Subcutaneous abdominal adipose tissue (tissue), 5 donors: ENCODE results near the gene LAMA5.

Experiments used
- H3K27ac ChIP-seq: one replicate; pipeline ENCODE4 v1.7.0; 2013; ENCODE audit warnings: low read depth, mild to moderate bottlenecking, inconsistent platforms, low read length, moderate library complexity
- H3K27me3 ChIP-seq, 5 donors: one replicate each; pipeline ENCODE4 v1.7.0; 2013; ENCODE audit warnings: low read length in 5 of 5, inconsistent platforms in 1 of 5; ENCODE audit not compliant: control insufficient read depth in 5 of 5, insufficient read depth in 4 of 5
- H3K36me3 ChIP-seq, 5 donors: one replicate each; pipeline ENCODE4 v1.7.0; 2013; ENCODE audit warnings: low read length in 5 of 5; ENCODE audit not compliant: control insufficient read depth in 5 of 5, insufficient read depth in 5 of 5
- H3K4me1 ChIP-seq, 5 donors: one replicate each; pipeline ENCODE4 v1.7.0; 2013; ENCODE audit warnings: low read length in 5 of 5, mild to moderate bottlenecking in 3 of 5, moderate library complexity in 1 of 5; ENCODE audit not compliant: control insufficient read depth in 5 of 5, insufficient read depth in 5 of 5
- H3K4me3 ChIP-seq, 5 donors: one replicate each; pipeline ENCODE4 v1.7.0; 2013; ENCODE audit warnings: low read length in 5 of 5, low read depth in 1 of 5
- H3K9ac ChIP-seq, 5 donors: one replicate each; pipeline ENCODE4 v1.7.0; 2013; ENCODE audit warnings: low read length in 5 of 5, mild to moderate bottlenecking in 4 of 5, moderate library complexity in 3 of 5
- H3K9me3 ChIP-seq, 5 donors: one replicate each; pipeline ENCODE4 v1.7.0; 2013; ENCODE audit warnings: low read length in 5 of 5; ENCODE audit not compliant: control insufficient read depth in 5 of 5
- donor health status: healthy.
- donor health status: healthy.
- donor health status: healthy.
- donor health status: healthy.
- donor health status: healthy.

LAMA5 gene

GRCh38 chr20:62389601-62390087, 22.5 kb upstream of the LAMA5 start:
- Histone ChIP-seq H3K27me3 (no peaks in the 10 kb centered on the region), H3K27ac (no peak overlapping the region), H3K4me1 (peaks cover 2 to 28% (median 25%) of the 10 kb centered on the region in 5 donors), H3K4me3 (no peak overlapping the region), H3K9ac (no peak overlapping the region), H3K9me3 (no peaks in the 10 kb centered on the region), H3K36me3 (peaks cover 0 to 62% (median 40%) of the 10 kb centered on the region in 5 donors)

DNA sequence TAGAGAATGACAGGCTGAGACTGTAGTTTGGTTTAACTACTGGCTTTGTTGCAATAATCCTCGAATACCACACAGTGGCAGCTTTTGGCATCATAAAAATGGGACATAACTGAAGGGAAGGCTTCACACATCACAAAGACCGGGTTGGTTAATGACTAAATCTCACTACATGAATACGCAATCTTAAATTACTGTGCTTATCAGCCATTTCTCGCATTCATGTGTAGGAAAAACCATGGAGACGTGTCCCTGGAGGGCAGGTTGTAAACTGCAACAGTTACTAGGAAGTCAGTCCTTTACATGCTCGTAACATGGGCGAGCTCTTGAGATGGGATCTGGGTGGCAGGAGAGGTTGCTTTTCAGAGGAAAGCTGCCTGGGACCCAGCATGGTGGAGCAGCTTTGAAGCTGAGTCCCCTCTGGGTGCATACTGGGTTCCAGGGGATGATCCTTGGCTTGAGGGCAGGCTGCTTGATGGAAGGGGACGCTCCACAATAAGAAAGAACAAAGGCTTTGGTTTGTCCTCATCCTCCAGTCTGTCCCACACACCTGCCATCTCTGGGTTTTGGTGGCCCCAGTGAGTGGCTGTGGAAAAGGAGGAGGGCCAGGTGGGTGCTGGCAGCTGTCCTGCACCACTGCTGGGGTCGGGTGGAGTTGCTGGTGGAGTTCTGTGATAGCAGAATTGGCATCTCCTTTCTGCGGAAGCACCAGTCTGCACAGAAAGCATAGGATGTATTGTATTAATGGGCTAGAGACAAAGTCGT, 21.9 kb upstream of the LAMA5 start:
- Histone ChIP-seq H3K27ac (no peak overlapping the region), H3K9ac (no peak overlapping the region)

GRCh38 chr20:62387933-62388635, 21.0 kb upstream of the LAMA5 start:
- Histone ChIP-seq H3K36me3 (peaks cover 0 to 47% (median 32%) of the 10 kb centered on the region in 5 donors), H3K27me3 (no peaks in the 10 kb centered on the region), H3K9ac (peak overlapping the region; percentile 38 to 99 (median 95)), H3K4me1 (peaks cover 2 to 28% (median 25%) of the 10 kb centered on the region in 5 donors), H3K9me3 (no peaks in the 10 kb centered on the region), H3K27ac (no peak overlapping the region), H3K4me3 (peak overlapping the region; percentile 90 to 98 (median 93))

More for the DNA sequence above, 21.9 kb upstream of the LAMA5 start:
- peaks cover 0 to 56% (median 40%) of the 10 kb centered on the region in 5 donors for H3K36me3 ChIP-seq
- H3K27me3 ChIP-seq = no peaks in the 10 kb centered on the region
- no peak overlapping the region for H3K4me3 ChIP-seq
- no peaks in the 10 kb centered on the region for H3K9me3 ChIP-seq
- H3K4me1 ChIP-seq = peaks cover 2 to 28% (median 25%) of the 10 kb centered on the region in 5 donors

DNA sequence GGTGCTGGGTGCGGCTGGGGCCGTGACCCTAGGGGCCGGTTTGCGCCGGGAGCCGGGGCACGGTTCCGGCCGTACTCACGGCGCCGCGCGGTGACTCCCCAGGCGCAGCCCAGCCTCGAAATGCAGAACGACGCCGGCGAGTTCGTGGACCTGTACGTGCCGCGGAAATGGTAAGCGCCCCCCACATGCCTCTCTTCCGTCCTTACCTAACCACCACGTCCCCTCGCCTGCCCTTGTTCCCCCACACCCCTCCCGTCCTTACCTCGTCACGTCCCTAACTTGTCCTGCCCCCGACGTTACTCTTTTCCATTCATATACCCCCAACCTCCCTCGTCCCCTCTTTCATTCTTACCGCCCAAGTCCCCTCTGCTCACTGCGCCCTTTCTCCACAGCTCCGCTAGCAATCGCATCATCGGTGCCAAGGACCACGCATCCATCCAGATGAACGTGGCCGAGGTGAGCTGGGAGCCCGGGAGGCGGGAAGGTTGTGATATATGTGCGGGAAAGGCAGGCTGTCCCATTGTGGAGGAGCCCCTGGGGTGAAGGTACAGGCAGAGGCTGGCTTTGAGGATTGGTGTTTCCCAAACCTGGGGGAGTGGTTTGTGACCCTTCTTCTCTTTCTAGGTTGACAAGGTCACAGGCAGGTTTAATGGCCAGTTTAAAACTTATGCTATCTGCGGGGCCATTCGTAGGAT, 20.3 kb upstream of the LAMA5 start:
- Histone ChIP-seq H3K9me3 (no peaks in the 10 kb centered on the region), H3K9ac (peak overlapping the region; percentile 38 to 99 (median 95)), H3K27me3 (no peaks in the 10 kb centered on the region), H3K4me3 (peak overlapping the region; percentile 90 to 98 (median 93)), H3K4me1 (peaks cover 2 to 32% (median 26%) of the 10 kb centered on the region in 5 donors), H3K27ac (peak overlapping the region; percentile 79), H3K36me3 (peaks cover 0 to 40% (median 27%) of the 10 kb centered on the region in 5 donors)

GRCh38 chr20:62386383-62387218, 19.5 kb upstream of the LAMA5 start, which contains the start of gene RPS21:
RPS21 (plus strand) TSS chr20:62387103; CDS start chr20:62387339, 236 bp downstream.
- Histone ChIP-seq H3K4me1 (peaks cover 2 to 39% (median 34%) of the 10 kb centered on the region in 5 donors), H3K36me3 (peaks cover 0 to 39% (median 30%) of the 10 kb centered on the region in 5 donors), H3K27me3 (no peaks in the 10 kb centered on the region), H3K9me3 (no peaks in the 10 kb centered on the region), H3K4me3 (peak within 1 kb of the TSS; percentile 90 to 98 (median 93)), H3K27ac (peak within 1 kb of the TSS; percentile 79), H3K9ac (peak within 1 kb of the TSS; percentile 68 to 99 (median 98))

DNA sequence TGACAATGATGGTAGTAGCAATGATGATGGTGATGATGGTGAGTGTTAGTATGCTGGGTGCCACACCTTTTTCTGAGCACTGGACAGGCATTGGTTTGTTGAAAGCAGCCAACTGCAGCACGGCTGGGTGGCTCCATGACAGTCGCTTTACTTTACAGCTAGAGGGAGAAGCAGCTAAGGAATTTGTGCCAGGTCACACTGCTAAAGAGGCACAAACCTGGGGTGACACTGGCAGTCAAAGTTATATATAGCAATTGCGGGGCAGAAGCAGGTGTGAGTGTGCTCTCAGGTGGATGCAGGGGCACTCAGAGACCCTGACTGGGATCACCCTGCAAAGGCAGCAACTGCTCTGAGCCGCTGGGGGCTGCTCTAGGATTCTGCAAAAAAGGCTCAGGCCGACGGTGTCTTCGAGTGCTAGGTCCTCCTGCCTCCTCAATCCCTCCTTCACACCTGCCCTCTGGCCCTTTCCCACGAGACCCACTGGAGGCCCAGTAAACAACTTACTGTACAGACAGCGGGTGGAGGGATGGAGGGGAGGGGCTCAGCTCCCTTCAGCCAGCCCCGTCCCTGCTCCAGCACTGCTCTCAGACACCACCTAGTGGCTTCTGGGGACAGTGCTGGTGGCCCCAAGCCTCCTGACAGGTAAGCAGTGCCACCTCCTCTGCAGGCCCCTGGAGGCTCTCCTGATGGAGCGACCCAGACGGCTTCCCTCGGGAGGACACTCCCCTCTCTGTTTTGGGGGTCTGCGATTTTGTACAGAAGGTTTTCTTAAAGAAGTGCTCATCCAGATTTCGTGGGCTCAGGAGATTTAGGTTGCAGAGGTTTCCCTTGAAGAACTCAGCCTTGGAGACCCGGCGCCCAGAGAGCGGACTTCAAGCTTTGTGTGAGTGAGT, 15.4 kb upstream of the LAMA5 start:
- peaks cover 2 to 50% (median 42%) of the 10 kb centered on the region in 5 donors for H3K4me1 ChIP-seq
- H3K36me3 ChIP-seq = peaks cover 0 to 5% (median 4%) of the 10 kb centered on the region in 5 donors
- H3K9ac ChIP-seq = no peak overlapping the region
- no peaks in the 10 kb centered on the region for H3K9me3 ChIP-seq
- no peak overlapping the region for H3K27ac ChIP-seq
- H3K27me3 ChIP-seq = no peaks in the 10 kb centered on the region
- no peak overlapping the region for H3K4me3 ChIP-seq

GRCh38 chr20:62381842-62382241, 14.7 kb upstream of the LAMA5 start:
- no peaks in the 10 kb centered on the region for H3K9me3 ChIP-seq
- H3K27me3 ChIP-seq = no peaks in the 10 kb centered on the region
- peaks cover 2 to 53% (median 45%) of the 10 kb centered on the region in 5 donors for H3K4me1 ChIP-seq
- H3K36me3 ChIP-seq = peaks cover 0 to 5% (median 4%) of the 10 kb centered on the region in 5 donors
- H3K4me3 ChIP-seq = no peak overlapping the region
- peak overlapping the region; percentile 86 for H3K27ac ChIP-seq
- H3K9ac ChIP-seq = peak overlapping the region in 1 of 5 donors; percentile 17

GRCh38 chr20:62381202-62381797, 14.2 kb upstream of the LAMA5 start:
- no peaks in the 10 kb centered on the region for H3K27me3 ChIP-seq
- H3K4me1 ChIP-seq = peaks cover 2 to 56% (median 46%) of the 10 kb centered on the region in 5 donors
- no peaks in the 10 kb centered on the region for H3K9me3 ChIP-seq
- no peak overlapping the region for H3K4me3 ChIP-seq
- H3K9ac ChIP-seq = peak overlapping the region in 1 of 5 donors; percentile 17
- H3K27ac ChIP-seq = peak overlapping the region; percentile 86
- peaks cover 0 to 5% (median 4%) of the 10 kb centered on the region in 5 donors for H3K36me3 ChIP-seq
